IPS-11a (cell line): ENCODE data around the gene FLG.
"Not testable (repeated sequence)": the region's sequence is repeated elsewhere in the genome, so short reads cannot be mapped to it uniquely, and the experiment has no call there.

ENCODE experiments used
- H3K4me3 ChIP-seq: one replicate; pipeline ENCODE4 v1.5.1; 2013; ENCODE audit warnings: low read depth, low read length, control low read depth

FLG gene

GRCh38 chr1:152303139-152303872 lies 21.7 kb downstream of the FLG start:
- H3K4me3 ChIP-seq, result not testable (repeated sequence)

- not testable (repeated sequence) for H3K4me3 ChIP-seq
Observed at GRCh38 chr1:152256394-152256793, 68.6 kb downstream of the FLG start.
